Stromal cell of bone marrow (primary cell): ENCODE measurements around the gene ITGA11.

Experiments used
- DNase-seq: peaks from one replicate; pipeline ENCODE4 v3.0.0-alpha.2; 2012; ENCODE audit warnings: low read depth

ITGA11 gene

GRCh38 chr15:68447976-68448755 lies 16.2 kb upstream of the ITGA11 start:
- DNase-seq = no peak

GRCh38 chr15:68447209-68447608 lies 15.2 kb upstream of the ITGA11 start:
- DNase-seq = no peak

- no peak for DNase-seq
Measured at GRCh38 chr15:68445351-68445750, 13.4 kb upstream of the ITGA11 start.

- no peak for DNase-seq
Measured at GRCh38 chr15:68444336-68444735, 12.4 kb upstream of the ITGA11 start.

GRCh38 chr15:68442903-68443302 lies 10.9 kb upstream of the ITGA11 start:
- no peak for DNase-seq

- DNase-seq = no peak
Measured at GRCh38 chr15:68442041-68442440, 10.1 kb upstream of the ITGA11 start.

- DNase-seq = no peak
Measured at GRCh38 chr15:68441045-68441743, 9.2 kb upstream of the ITGA11 start.

- DNase-seq = no peak
Measured at GRCh38 chr15:68440136-68440535, 8.2 kb upstream of the ITGA11 start.

- no peak for DNase-seq
Measured at GRCh38 chr15:68439506-68439905, 7.5 kb upstream of the ITGA11 start.

GRCh38 chr15:68436680-68437079 lies 4.7 kb upstream of the ITGA11 start:
- no peak for DNase-seq

GRCh38 chr15:68435966-68436365 lies 4.0 kb upstream of the ITGA11 start:
- no peak for DNase-seq

- DNase-seq = no peak
Measured at GRCh38 chr15:68434021-68434420, 2.1 kb upstream of the ITGA11 start.

- DNase-seq = no peak
Measured at GRCh38 chr15:68433551-68433950, 1.6 kb upstream of the ITGA11 start.

- DNase-seq = no peak
Measured at GRCh38 chr15:68432441-68433064, 590 bp upstream of the ITGA11 start.

GRCh38 chr15:68431037-68431791 lies 749 bp downstream of the ITGA11 start:
- DNase-seq = no peak

- DNase-seq = no peak
Measured at GRCh38 chr15:68430471-68431036, 1.4 kb downstream of the ITGA11 start.

GRCh38 chr15:68429691-68430470 lies 2.1 kb downstream of the ITGA11 start:
- no peak for DNase-seq

- DNase-seq = no peak
Measured at GRCh38 chr15:68428431-68428940, 3.5 kb downstream of the ITGA11 start.

GRCh38 chr15:68427963-68428362 lies 4.0 kb downstream of the ITGA11 start:
- DNase-seq = no peak

GRCh38 chr15:68427366-68427765 lies 4.6 kb downstream of the ITGA11 start:
- no peak for DNase-seq

- DNase-seq = no peak
Measured at GRCh38 chr15:68426116-68426515, 5.8 kb downstream of the ITGA11 start.
